Gastrocnemius medialis (tissue), 4 donors: ENCODE data around the gene VSTM2L.

ENCODE experiments used
- CTCF ChIP-seq, 5 experiments: fragments of 450-650 bp in 3 of 5; fragments of 200-600 bp in 2 of 5; sonication (generic) in 2 of 5; IDR thresholded peaks in 4 of 5; conservative IDR thresholded peaks in 1 of 5; 1 replicate in 4 of 5; 2 replicates in 1 of 5; pipeline ENCODE4 v1.5.1; 2016 to 2019; ENCODE audit warnings: antibody characterized with exemption in 5 of 5, mild to moderate bottlenecking in 3 of 5, moderate library complexity in 3 of 5
- POLR2A ChIP-seq, 2 donors: fragments of 450-650 bp; IDR thresholded peaks; one replicate each; pipeline ENCODE4 v1.6.1; 2017; ENCODE audit warnings: antibody characterized with exemption in 2 of 2, mild to moderate bottlenecking in 2 of 2, moderate library complexity in 2 of 2

- TF ChIP-seq CTCF (IDR thresholded peaks at IDR 0.05 in 4 of 5, conservative IDR thresholded peaks at IDR 0.05 in 1 of 5) (no peak), POLR2A (IDR thresholded peaks at IDR 0.05) (no peak)
Measured at GRCh38 chr20:37927410-37928095, 24.6 kb downstream of the VSTM2L start.
